Tibial nerve (tissue), 4 donors: ENCODE results near the gene EDN1. TPM values are rescaled to one million over a fixed set of nuclear protein-coding genes. Genes with fewer than 3 reads are reported as not detected.
A peak's percentile ranks its signal among the peaks of the same experiment; 100 is the strongest.
"Not testable (repeated sequence)": the region's sequence is repeated elsewhere in the genome, so short reads cannot be mapped to it uniquely, and the experiment has no call there.

Experiments used
- DNase-seq, 2 donors: peaks; one replicate each; pipeline ENCODE4 v3.0.0-alpha.2; 2019; ENCODE audit warnings: low spot score in 2 of 2
- H3K27ac ChIP-seq, 4 donors: fragments of 200-600 bp; sonication (generic) in 3 of 4; one replicate each; pipeline ENCODE4 v1.5.1; 2017 to 2019; ENCODE audit warnings: mild to moderate bottlenecking in 1 of 4
- H3K27me3 ChIP-seq, 2 donors: fragments of 200-600 bp; sonication (generic) in 1 of 2; one replicate each; pipeline versions ENCODE4 v1.5.1 to v1.6.0; 2017 to 2019
- H3K36me3 ChIP-seq, 3 donors: fragments of 200-600 bp; sonication (generic); one replicate each; pipeline ENCODE4 v1.5.1; 2018 to 2019
- H3K4me1 ChIP-seq, 4 donors: fragments of 200-600 bp; sonication (generic) in 3 of 4; one replicate each; pipeline ENCODE4 v1.5.1; 2017 to 2019
- H3K4me3 ChIP-seq, 4 donors: fragments of 200-600 bp; sonication (generic) in 3 of 4; one replicate each; pipeline ENCODE4 v1.5.1; 2017 to 2019; ENCODE audit warnings: mild to moderate bottlenecking in 1 of 4, moderate library complexity in 1 of 4
- H3K9me3 ChIP-seq, 4 donors: fragments of 200-600 bp; sonication (generic) in 3 of 4; one replicate each; pipeline ENCODE4 v1.5.1; 2017 to 2019
- CTCF ChIP-seq, 5 experiments: fragments of 200-600 bp in 3 of 5; fragments of 450-650 bp in 2 of 5; sonication (generic) in 3 of 5; IDR thresholded peaks; one replicate each; pipeline ENCODE4 v1.5.1; 2016 to 2019; ENCODE audit warnings: antibody characterized with exemption in 5 of 5, mild to moderate bottlenecking in 3 of 5, moderate library complexity in 2 of 5
- EP300 ChIP-seq, 2 donors: sonication (generic); formaldehyde crosslinking; IDR thresholded peaks; one replicate each; pipeline ENCODE4 v1.6.1; 2017; ENCODE audit warnings: antibody characterized with exemption in 2 of 2, mild to moderate bottlenecking in 1 of 2
- POLR2A ChIP-seq, 2 donors: fragments of 450-650 bp; IDR thresholded peaks; one replicate each; pipeline ENCODE4 v1.6.1; 2017; ENCODE audit warnings: antibody characterized with exemption in 2 of 2, mild to moderate bottlenecking in 2 of 2, moderate library complexity in 2 of 2
- WGBS, 2 donors: methylation state at CpG; one replicate each; pipeline ENCODE4 v1.1.5; 2018; 5-methylcytosine and 5-hydroxymethylcytosine counted together
- total RNA-seq, 4 donors: library from RNA; depleted of rRNA; stranded (reverse); fragments of >200 nt; gene quantifications; one replicate each; pipeline ENCODE4 v1.1.0, GENCODE V29; 2016

EDN1 gene
- total RNA-seq, 4 donors from 2014 or later: 18.2 to 48.8 (median 38.3) TPM

GRCh38 chr6:12314751-12315150, 24.6 kb downstream of the EDN1 start:
- no peak for DNase-seq
- no peaks in the 10 kb centered on the region for H3K36me3 ChIP-seq

GRCh38 chr6:12315292-12316081, 25.3 kb downstream of the EDN1 start:
- no peak overlapping the region for H3K27ac ChIP-seq
- no peak overlapping the region for H3K4me3 ChIP-seq
- no peaks in the 10 kb centered on the region for H3K36me3 ChIP-seq
- DNase-seq: no peak
- peaks cover 0 to 11% (median 1%) of the 10 kb centered on the region in 4 donors for H3K9me3 ChIP-seq
- no peaks in the 10 kb centered on the region for H3K27me3 ChIP-seq
- H3K4me1 ChIP-seq: no peaks in the 10 kb centered on the region
- WGBS, 2 donors: 92 to 93% methylated on average over 5 of the region's 5 CpGs
- TF ChIP-seq CTCF (IDR thresholded peaks at IDR 0.05) (no peak), POLR2A (IDR thresholded peaks at IDR 0.05) (no peak), EP300 (IDR thresholded peaks at IDR 0.05) (no peak)

More at GRCh38 chr6:12314751-12315150, 24.6 kb downstream of the EDN1 start:
- Histone ChIP-seq H3K4me3 (no peak overlapping the region), H3K27me3 (no peaks in the 10 kb centered on the region), H3K4me1 (no peaks in the 10 kb centered on the region), H3K27ac (no peak overlapping the region), H3K9me3 (peaks cover 0 to 11% (median 1%) of the 10 kb centered on the region in 4 donors)
- TF ChIP-seq POLR2A (IDR thresholded peaks at IDR 0.05): no peak
- TF ChIP-seq EP300 (IDR thresholded peaks at IDR 0.05): no peak
- no peak for TF ChIP-seq CTCF (IDR thresholded peaks at IDR 0.05)
- 77 to 85% methylated on average over 5 of the region's 5 CpGs for WGBS, 2 donors

GRCh38 chr6:12318749-12319148, 28.6 kb downstream of the EDN1 start:
- TF ChIP-seq CTCF (IDR thresholded peaks at IDR 0.05) (no peak), POLR2A (IDR thresholded peaks at IDR 0.05) (no peak), EP300 (IDR thresholded peaks at IDR 0.05) (no peak)

GRCh38 chr6:12320074-12320473, 29.9 kb downstream of the EDN1 start:
- DNase-seq, H3K4me3 ChIP-seq, H3K36me3 ChIP-seq, H3K27ac ChIP-seq, H3K27me3 ChIP-seq, H3K4me1 ChIP-seq: not testable (repeated sequence)
- peaks cover 0 to 11% (median 1%) of the 10 kb centered on the region in 4 donors for H3K9me3 ChIP-seq
- 88 to 90% methylated on average over 5 of the region's 5 CpGs for WGBS, 2 donors

More at GRCh38 chr6:12318749-12319148, 28.6 kb downstream of the EDN1 start:
- H3K36me3 ChIP-seq: no peaks in the 10 kb centered on the region
- H3K4me1 ChIP-seq: no peaks in the 10 kb centered on the region
- H3K27ac ChIP-seq: no peak overlapping the region
- H3K27me3 ChIP-seq: no peaks in the 10 kb centered on the region
- H3K9me3 ChIP-seq: peaks cover 0 to 11% (median 1%) of the 10 kb centered on the region in 4 donors
- H3K4me3 ChIP-seq: no peak overlapping the region
- 76 to 83% methylated on average over 2 of the region's 2 CpGs for WGBS, 2 donors
- no peak for DNase-seq

GRCh38 chr6:12324099-12324498, 33.9 kb downstream of the EDN1 start:
- Histone ChIP-seq H3K4me3 (no peak overlapping the region), H3K4me1 (no peaks in the 10 kb centered on the region), H3K27me3 (no peaks in the 10 kb centered on the region), H3K9me3 (no peaks in the 10 kb centered on the region), H3K27ac (no peak overlapping the region), H3K36me3 (no peaks in the 10 kb centered on the region)
- WGBS, 2 donors: 69 to 88% methylated on average over 3 of the region's 3 CpGs
- DNase-seq: no peak
- no peak for TF ChIP-seq POLR2A (IDR thresholded peaks at IDR 0.05)
- TF ChIP-seq EP300 (IDR thresholded peaks at IDR 0.05): peak in 1 of 2 donors; percentile 11

GRCh38 chr6:12324748-12325147, 34.6 kb downstream of the EDN1 start:
- Histone ChIP-seq H3K4me3 (no peak overlapping the region), H3K27ac (no peak overlapping the region), H3K27me3 (no peaks in the 10 kb centered on the region), H3K9me3 (no peaks in the 10 kb centered on the region), H3K4me1 (no peaks in the 10 kb centered on the region), H3K36me3 (no peaks in the 10 kb centered on the region)
- TF ChIP-seq POLR2A (IDR thresholded peaks at IDR 0.05) (no peak), CTCF (IDR thresholded peaks at IDR 0.05) (no peak), EP300 (IDR thresholded peaks at IDR 0.05) (no peak)
- no peak for DNase-seq
